AG09319 (cell line): ENCODE data around the gene CCBE1.

ENCODE experiments used
- DNase-seq: peaks from one replicate; pipeline ENCODE4 v3.0.0-alpha.2; 2010; ENCODE audit warnings: low read depth; ENCODE audit errors: extremely low read depth
- TF ChIP-seq, protein P1 (sequence below): IDR thresholded peaks from 2 replicates; pipeline ENCODE4 v1.5.1; 2011; ENCODE audit warnings: low read depth, mild to moderate bottlenecking, inconsistent platforms, low read length, moderate library complexity

CCBE1 gene

DNA sequence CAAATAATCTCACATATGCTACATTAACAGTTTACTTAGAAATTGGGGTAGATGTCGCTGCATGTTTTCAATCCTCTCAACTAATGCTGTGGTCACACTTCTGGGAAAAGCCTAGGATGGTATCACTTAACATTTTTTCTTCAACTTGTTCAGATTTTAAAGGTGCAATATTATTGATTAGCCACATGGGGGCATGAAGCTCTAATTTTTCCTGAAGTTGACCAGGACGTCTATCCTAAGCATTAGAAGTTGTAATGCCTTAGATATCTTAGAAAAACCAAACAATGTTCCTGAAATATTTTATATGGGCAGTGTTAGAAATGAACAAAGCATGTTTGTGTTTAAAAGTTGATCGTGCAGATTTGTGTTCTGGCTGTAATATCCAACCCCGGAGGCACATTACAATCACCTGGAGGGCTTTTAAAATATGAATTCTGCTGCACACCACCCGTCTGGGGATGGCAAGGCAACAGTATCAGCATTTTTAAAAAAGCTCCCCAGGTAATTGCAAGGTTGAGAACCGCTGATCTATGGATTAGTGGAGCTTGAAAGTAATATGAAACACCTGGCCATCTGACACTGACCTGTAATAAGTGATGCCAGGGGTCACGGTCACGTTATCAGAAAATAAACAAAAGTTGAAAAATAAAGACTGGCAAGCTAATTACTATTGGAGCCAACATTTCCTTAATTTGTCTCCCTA, 237.7 kb downstream of the CCBE1 start:
- TF ChIP-seq, protein P1, sequence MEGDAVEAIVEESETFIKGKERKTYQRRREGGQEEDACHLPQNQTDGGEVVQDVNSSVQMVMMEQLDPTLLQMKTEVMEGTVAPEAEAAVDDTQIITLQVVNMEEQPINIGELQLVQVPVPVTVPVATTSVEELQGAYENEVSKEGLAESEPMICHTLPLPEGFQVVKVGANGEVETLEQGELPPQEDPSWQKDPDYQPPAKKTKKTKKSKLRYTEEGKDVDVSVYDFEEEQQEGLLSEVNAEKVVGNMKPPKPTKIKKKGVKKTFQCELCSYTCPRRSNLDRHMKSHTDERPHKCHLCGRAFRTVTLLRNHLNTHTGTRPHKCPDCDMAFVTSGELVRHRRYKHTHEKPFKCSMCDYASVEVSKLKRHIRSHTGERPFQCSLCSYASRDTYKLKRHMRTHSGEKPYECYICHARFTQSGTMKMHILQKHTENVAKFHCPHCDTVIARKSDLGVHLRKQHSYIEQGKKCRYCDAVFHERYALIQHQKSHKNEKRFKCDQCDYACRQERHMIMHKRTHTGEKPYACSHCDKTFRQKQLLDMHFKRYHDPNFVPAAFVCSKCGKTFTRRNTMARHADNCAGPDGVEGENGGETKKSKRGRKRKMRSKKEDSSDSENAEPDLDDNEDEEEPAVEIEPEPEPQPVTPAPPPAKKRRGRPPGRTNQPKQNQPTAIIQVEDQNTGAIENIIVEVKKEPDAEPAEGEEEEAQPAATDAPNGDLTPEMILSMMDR, result peak; percentile 44
- DNase-seq, result no peak

- DNase-seq, result no peak
- TF ChIP-seq, protein P1, result no peak
Observed at GRCh38 chr18:59458575-59458974, 238.6 kb downstream of the CCBE1 start.

- TF ChIP-seq, protein P1, result no peak
Observed at GRCh38 chr18:59456657-59457056, 240.6 kb downstream of the CCBE1 start.

DNA sequence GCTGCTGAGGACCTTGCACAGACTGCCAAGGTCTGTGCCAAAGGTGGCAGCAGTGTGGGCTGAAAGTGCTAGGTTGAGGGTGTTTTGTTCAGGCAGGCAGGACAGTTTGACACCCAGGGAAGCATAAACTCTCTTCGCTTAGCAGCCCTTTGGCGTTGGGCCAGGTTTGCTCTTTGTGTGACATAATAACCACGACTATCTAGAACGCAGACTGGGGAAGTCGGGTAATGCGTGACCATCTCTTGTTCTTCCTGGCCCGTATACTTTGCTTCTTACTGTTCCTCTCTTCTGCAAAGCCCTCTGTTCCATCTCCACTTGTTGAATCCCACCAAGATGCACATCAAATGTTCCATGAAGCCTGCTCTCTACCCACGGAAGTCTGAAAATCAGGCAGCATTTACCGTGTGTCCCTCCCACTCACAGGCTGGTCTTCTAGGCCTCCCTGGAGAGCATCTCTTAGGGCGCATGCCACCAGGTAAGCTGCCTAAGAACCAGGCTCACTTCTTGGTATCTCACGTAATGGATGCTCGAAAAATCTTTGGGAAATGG, 241.4 kb downstream of the CCBE1 start:
- TF ChIP-seq, protein P1, result no peak
- no peak for DNase-seq

More at GRCh38 chr18:59456657-59457056, 240.6 kb downstream of the CCBE1 start:
- DNase-seq, result no peak

GRCh38 chr18:59454909-59455727, 242.1 kb downstream of the CCBE1 start:
- TF ChIP-seq, protein P1, result no peak
- no peak for DNase-seq

DNA sequence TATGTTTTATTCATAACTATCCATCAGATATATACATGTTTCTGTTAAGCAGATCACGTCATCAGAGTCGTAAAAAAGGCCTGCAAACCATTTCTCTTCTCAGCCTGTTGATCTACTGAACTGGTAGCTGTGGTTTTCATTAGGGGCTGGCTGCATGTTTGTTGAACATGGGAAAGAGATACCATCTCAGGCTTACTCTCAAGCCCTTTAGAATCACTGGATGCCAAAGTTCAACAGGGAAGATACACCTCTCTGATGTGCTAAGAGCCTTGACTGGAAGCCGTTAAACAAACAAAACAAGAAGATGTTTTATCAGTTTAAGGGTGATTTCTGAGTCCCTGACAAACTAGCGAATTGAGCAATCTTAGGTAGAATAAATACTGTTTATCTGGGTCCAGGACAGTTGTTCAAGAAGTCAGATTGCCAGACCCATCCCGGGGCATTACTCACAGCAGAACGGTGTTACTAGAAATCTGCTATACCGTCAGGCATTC, 243.7 kb downstream of the CCBE1 start:
- TF ChIP-seq, protein P1, result no peak
- DNase-seq, result no peak

DNA sequence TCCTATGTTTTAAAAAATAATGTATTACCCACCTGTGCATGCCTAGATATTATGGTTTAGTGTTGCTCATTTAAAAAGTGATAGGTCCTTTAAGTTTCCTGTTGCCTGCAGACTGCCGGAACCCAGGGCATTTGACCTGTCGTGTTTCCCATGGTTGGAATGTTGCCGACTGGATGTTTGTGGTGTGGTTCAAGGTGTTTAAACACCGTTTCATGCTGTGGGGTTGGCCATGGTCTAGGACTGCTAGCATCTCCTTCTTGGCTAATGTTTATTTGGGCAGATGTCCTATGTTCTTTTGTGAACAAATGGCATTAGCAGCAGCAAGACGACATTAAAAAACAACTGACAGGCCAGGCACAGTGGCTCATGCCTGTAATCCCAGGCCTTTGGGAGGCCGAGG, 245.3 kb downstream of the CCBE1 start:
- TF ChIP-seq, protein P1, result no peak
- DNase-seq, result no peak
